GM12873 (cell line): ENCODE data around the gene SMYD3.

Experiments used
- TF ChIP-seq, protein P1 (sequence below): IDR thresholded peaks from 2 replicates; pipeline ENCODE4 v1.5.1; 2012; ENCODE audit warnings: low read depth, mild to moderate bottlenecking, moderate library complexity, low read length, control low read depth; ENCODE audit not compliant: insufficient read depth; ENCODE audit errors: missing control alignments

SMYD3 gene

GRCh38 chr1:246381452-246381851 is 125.6 kb downstream of the SMYD3 start:
- TF ChIP-seq, protein P1, sequence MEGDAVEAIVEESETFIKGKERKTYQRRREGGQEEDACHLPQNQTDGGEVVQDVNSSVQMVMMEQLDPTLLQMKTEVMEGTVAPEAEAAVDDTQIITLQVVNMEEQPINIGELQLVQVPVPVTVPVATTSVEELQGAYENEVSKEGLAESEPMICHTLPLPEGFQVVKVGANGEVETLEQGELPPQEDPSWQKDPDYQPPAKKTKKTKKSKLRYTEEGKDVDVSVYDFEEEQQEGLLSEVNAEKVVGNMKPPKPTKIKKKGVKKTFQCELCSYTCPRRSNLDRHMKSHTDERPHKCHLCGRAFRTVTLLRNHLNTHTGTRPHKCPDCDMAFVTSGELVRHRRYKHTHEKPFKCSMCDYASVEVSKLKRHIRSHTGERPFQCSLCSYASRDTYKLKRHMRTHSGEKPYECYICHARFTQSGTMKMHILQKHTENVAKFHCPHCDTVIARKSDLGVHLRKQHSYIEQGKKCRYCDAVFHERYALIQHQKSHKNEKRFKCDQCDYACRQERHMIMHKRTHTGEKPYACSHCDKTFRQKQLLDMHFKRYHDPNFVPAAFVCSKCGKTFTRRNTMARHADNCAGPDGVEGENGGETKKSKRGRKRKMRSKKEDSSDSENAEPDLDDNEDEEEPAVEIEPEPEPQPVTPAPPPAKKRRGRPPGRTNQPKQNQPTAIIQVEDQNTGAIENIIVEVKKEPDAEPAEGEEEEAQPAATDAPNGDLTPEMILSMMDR, result no peak

GRCh38 chr1:246377625-246378153 is 129.4 kb downstream of the SMYD3 start:
- TF ChIP-seq, protein P1, result no peak

DNA sequence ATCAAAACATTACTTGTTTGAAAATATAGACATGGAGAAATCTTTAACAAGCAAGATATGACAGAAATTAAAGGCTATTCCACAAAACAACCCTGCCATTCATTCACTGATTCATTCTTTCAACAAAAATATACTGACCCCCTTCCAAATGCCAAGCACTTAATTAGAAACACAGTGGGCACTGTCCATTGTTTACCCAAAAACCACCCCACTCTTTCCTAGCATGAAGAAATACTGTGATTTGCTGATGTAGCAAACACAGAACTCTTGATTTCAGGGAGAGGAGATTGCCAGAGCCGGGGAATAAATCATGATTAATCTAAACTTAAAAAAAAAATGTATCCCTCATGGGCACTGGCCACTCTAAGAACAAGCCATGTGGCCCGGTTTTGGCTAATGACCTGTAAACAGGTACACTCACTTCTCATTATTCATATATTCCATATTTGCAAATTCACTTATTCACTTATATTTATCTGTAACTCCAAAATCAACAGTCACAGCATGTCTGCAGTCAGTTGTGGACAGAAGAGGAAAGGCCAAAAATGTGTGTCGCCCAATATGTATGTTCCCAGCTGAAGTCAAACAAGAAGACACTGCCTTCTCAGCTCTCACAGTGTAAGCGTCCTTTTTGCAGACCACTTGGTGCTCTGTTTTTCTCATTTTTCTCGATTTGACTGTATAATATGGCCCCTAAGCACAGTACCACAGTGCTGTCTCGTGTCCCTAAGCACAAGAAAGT is 133.1 kb downstream of the SMYD3 start:
- TF ChIP-seq, protein P1, result no peak

- TF ChIP-seq, protein P1, result no peak
Observed at GRCh38 chr1:246372559-246372958, 134.5 kb downstream of the SMYD3 start.

- TF ChIP-seq, protein P1, result no peak
Observed at GRCh38 chr1:246367041-246367440, 140.0 kb downstream of the SMYD3 start.

DNA sequence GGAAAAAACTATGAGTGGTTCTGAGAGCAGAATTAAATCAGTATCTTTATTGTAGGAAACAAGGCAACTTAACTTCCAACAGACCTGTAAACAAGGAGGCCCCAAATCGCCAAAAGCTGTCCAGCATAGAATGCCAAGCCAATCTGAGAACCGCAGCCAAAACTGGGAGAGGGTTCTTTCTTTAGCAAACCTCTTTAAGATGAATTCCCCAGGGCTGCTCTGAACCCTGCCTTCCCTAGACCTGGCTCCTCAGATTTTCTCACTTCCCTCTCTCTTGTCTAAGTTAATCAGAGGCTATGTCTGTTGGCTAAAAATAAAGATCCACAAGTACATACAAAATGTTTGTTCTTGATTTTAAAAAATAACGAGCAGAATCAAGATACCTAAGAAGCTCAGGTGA is 141.4 kb downstream of the SMYD3 start:
- TF ChIP-seq, protein P1, result no peak

DNA sequence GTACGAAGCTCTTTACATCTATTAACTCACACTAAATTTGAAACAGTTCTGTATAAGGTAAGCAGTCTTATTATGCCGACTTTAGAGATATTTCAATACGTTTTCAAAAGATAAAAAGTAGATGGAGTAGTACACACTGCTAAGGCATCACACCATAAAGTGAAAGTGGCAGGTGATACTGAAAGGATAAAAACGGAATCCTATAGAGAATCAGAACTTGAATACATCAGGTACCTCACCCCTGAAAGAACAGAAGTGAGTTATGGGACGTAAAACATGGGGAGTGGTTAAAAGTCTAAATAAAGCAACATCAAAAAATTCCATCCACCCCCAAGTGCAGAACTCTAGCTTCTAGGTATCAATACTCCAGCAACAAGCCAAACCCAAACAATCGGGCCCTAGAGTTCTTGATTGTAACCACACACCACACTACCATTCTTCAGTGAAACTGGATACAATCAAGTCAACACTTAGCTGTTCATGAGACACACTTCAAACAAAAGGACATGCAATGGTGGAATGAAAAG is 142.6 kb downstream of the SMYD3 start:
- TF ChIP-seq, protein P1, result no peak
